B cell (primary cell): Measurements from ENCODE around the gene SRD5A1. TPM values are rescaled to one million over a fixed set of nuclear protein-coding genes. Genes with fewer than 3 reads are reported as not detected.
A peak's percentile ranks its signal among the peaks of the same experiment; 100 is the strongest.

Experiments used
- ATAC-seq: fragments of 200-7000 bp; cut with Tn5 transposase; one replicate; pipeline ENCODE4 v1.10.0; 2021; ENCODE audit warnings: low read depth, mild to moderate bottlenecking, moderate number of reproducible peaks, moderate library complexity
- CTCF ChIA-PET: fragments of 350-600 bp; sonication (Branson Sonifier 250); formaldehyde crosslinking; loops from one replicate; lab custom pipeline; 2021; ENCODE audit warnings: antibody characterized with exemption, inconsistent platforms; lab: Charles Lee
- POLR2A ChIA-PET: fragments of 350-600 bp; sonication (Branson Sonifier 250); formaldehyde crosslinking; loops from one replicate; lab custom pipeline; 2021; ENCODE audit warnings: antibody characterized with exemption; lab: Charles Lee
- DNase-seq: peaks from one replicate; pipeline ENCODE4 v3.0.0; 2013
- H2AFZ ChIP-seq: 2 replicates; pipeline ENCODE4 v1.6.1; 2012; ENCODE audit warnings: mild to moderate bottlenecking, low read depth, low read length; ENCODE audit not compliant: insufficient read depth, poor library complexity, severe bottlenecking
- H3K27ac ChIP-seq, 2 donors: 1 replicate in 1 of 2; 2 replicates in 1 of 2; pipeline ENCODE4 v1.5.1; 2012 to 2013; ENCODE audit warnings: low read length in 2 of 2, mild to moderate bottlenecking in 2 of 2, moderate library complexity in 1 of 2
- H3K27me3 ChIP-seq, 4 experiments: fragments of 200-600 bp in 1 of 4; sonication (generic) in 1 of 4; replicated peaks in 1 of 4; 1 replicate in 2 of 4; 2 replicates in 2 of 4; pipeline versions ENCODE4 v1.6.1 to v1.7.0; 2013 to 2016; ENCODE audit warnings: low read length in 3 of 4, mild to moderate bottlenecking in 2 of 4, mixed read lengths in 1 of 4, moderate library complexity in 1 of 4; ENCODE audit not compliant: insufficient read depth in 4 of 4, control insufficient read depth in 3 of 4; ENCODE audit errors: control extremely low read depth in 1 of 4
- H3K36me3 ChIP-seq, 2 experiments: replicated peaks in 1 of 2; 1 replicate in 1 of 2; 2 replicates in 1 of 2; pipeline versions ENCODE4 v1.6.1 to v1.7.1; 2013; ENCODE audit warnings: low read length in 1 of 2; ENCODE audit not compliant: insufficient read depth in 2 of 2, control insufficient read depth in 1 of 2; ENCODE audit errors: control extremely low read depth in 1 of 2, extremely low read depth in 1 of 2
- H3K4me1 ChIP-seq, 2 donors: fragments of 200-600 bp in 1 of 2; sonication (generic) in 1 of 2; 1 replicate in 1 of 2; 2 replicates in 1 of 2; pipeline versions ENCODE4 v1.5.1 to v1.6.1; 2013 to 2017; ENCODE audit warnings: low read length in 2 of 2; ENCODE audit not compliant: control insufficient read depth in 2 of 2, insufficient read depth in 2 of 2
- H3K4me2 ChIP-seq: replicated peaks from 2 replicates; pipeline ENCODE3; 2012; ENCODE audit warnings: mild to moderate bottlenecking, low read depth, low read length; ENCODE audit not compliant: poor library complexity, severe bottlenecking
- H3K4me3 ChIP-seq, 5 experiments: fragments of 200-600 bp in 1 of 5; sonication (generic) in 1 of 5; 1 replicate in 3 of 5; 2 replicates in 2 of 5; pipeline versions ENCODE4 v1.5.1 to v1.7.0; 2011 to 2016; ENCODE audit warnings: low read length in 4 of 5, mild to moderate bottlenecking in 4 of 5, low read depth in 2 of 5, control low read depth in 1 of 5, moderate library complexity in 1 of 5; ENCODE audit not compliant: insufficient read depth in 1 of 5; ENCODE audit errors: control extremely low read depth in 1 of 5, extremely low read depth in 1 of 5
- H3K79me2 ChIP-seq: fragments of 200-600 bp; sonication (generic); one replicate; pipeline ENCODE4 v1.6.0; 2016; ENCODE audit warnings: low read length; ENCODE audit not compliant: control insufficient read depth, insufficient read depth
- H3K9ac ChIP-seq: fragments of 200-600 bp; sonication (generic); 2 replicates; pipeline ENCODE4 v1.6.1; 2017; ENCODE audit warnings: mild to moderate bottlenecking, low read length, moderate library complexity
- H3K9me3 ChIP-seq, 3 donors: one replicate each; pipeline versions ENCODE4 v1.6.1 to v1.7.1; 2013; ENCODE audit warnings: low read length in 2 of 3; ENCODE audit not compliant: control insufficient read depth in 2 of 3, insufficient read depth in 1 of 3; ENCODE audit errors: control extremely low read depth in 1 of 3
- H4K20me1 ChIP-seq: 2 replicates; pipeline ENCODE4 v1.6.0; 2012; ENCODE audit warnings: mild to moderate bottlenecking, low read length; ENCODE audit not compliant: insufficient read depth, control insufficient read depth, poor library complexity, severe bottlenecking
- H3K27ac Mint-ChIP-seq: one replicate; pipeline ENCODE4 v1.8.0; 2021; ENCODE audit warnings: mixed read lengths
- H3K27me3 Mint-ChIP-seq: one replicate; pipeline ENCODE4 v1.8.0; 2021; ENCODE audit warnings: mixed read lengths
- H3K4me1 Mint-ChIP-seq: one replicate; pipeline ENCODE4 v1.8.0; 2021; ENCODE audit warnings: mixed read lengths
- H3K4me3 Mint-ChIP-seq: one replicate; pipeline ENCODE4 v1.8.0; 2021; ENCODE audit warnings: mixed read lengths
- H3K9me3 Mint-ChIP-seq: one replicate; pipeline ENCODE4 v1.8.0; 2022; ENCODE audit warnings: mixed read lengths; ENCODE audit not compliant: insufficient read depth
- CTCF ChIP-seq: fragments of 200-600 bp; IDR thresholded peaks from one replicate; pipeline ENCODE4 v1.8.0; 2022; ENCODE audit warnings: antibody characterized with exemption, mild to moderate bottlenecking
- EZH2 ChIP-seq: IDR thresholded peaks from 2 replicates; pipeline ENCODE4 v1.6.1; 2012; ENCODE audit warnings: borderline replicate concordance, low read depth, mild to moderate bottlenecking, moderate library complexity, low read length; ENCODE audit not compliant: insufficient read depth, poor library complexity, severe bottlenecking
- WGBS: methylation state at CpG from one replicate; pipeline ENCODE4 v1.1.5; 2013; ENCODE audit warnings: missing lambda C conversion rate; ENCODE audit not compliant: insufficient coverage; 5-methylcytosine and 5-hydroxymethylcytosine counted together
- intact Hi-C: fragments of 100-400 bp; cut with micrococcal nuclease; formaldehyde crosslinking; loops from one replicate; pipeline ENCODE4 v1.10.0; 2022
- polyA minus RNA-seq: library from RNA; depleted of rRNA, polyadenylated mRNA; stranded (reverse); fragments of >200 nt; gene quantifications from 2 replicates; pipeline ENCODE4 v1.2.3, GENCODE V29; 2012
- polyA plus RNA-seq: library from polyadenylated mRNA; depleted of rRNA; stranded (reverse); fragments of >200 nt; gene quantifications from 2 replicates; pipeline ENCODE4 v1.2.3, GENCODE V29; 2012
- total RNA-seq, 2 donors: library from RNA; stranded (reverse); fragments of 120-200 nt in 1 of 2; gene quantifications; 1 replicate in 1 of 2; 2 replicates in 1 of 2; pipeline versions ENCODE4 v1.2.3 to v1.2.4, GENCODE V29; 2013 to 2022

The SRD5A1 gene
- total RNA-seq (20.8 and 29.2 TPM in 2 replicates), polyA plus RNA-seq (14.3 and 17.2 TPM in 2 replicates), polyA minus RNA-seq (19.4 and 34.0 TPM in 2 replicates)
- 9.0 TPM for total RNA-seq (2013)

- Histone ChIP-seq H3K9ac (peak within 1 kb of the TSS; percentile 85), H4K20me1 (peaks cover 41% of the 10 kb centered on the region), H2AFZ (peak within 1 kb of the TSS; percentile 97), H3K4me1 (peaks cover 16 to 28% of the 10 kb centered on the region in 2 donors), H3K4me2 (peak within 1 kb of the TSS; percentile 99), H3K36me3 (peaks cover 1 to 27% of the 10 kb centered on the region in 2 experiments), H3K4me3 (peak within 1 kb of the TSS; percentile 74 to 91 (median 84)), H3K27ac (peak within 1 kb of the TSS; percentile 98 to 99), H3K9me3 (no peaks in the 10 kb centered on the region), H3K79me2 (peaks cover 91% of the 10 kb centered on the region), H3K27me3 (no peaks in the 10 kb centered on the region)
- Mint-ChIP-seq H3K27me3 (no peaks in the 10 kb centered on the region), H3K4me3 (peak within 1 kb of the TSS; percentile 95), H3K27ac (peak within 1 kb of the TSS; percentile 99), H3K9me3 (no peaks in the 10 kb centered on the region), H3K4me1 (peaks cover 38% of the 10 kb centered on the region)
- TF ChIP-seq EZH2 (no peak), CTCF (no peak)
- POLR2A ChIA-PET: interaction anchor here (0.8 to 1.9 kb wide), 7 partner anchors 28 to 1211 kb away, joined by 3 to 12 read pairs (median 4); partner anchors contain the start of genes ICE1, MED10 and TENT4A
- DNase-seq: peak; percentile 97
- CTCF ChIA-PET: interaction anchor here (0.6 to 1.9 kb wide), 10 partner anchors 22 to 1211 kb away, joined by 3 to 19 read pairs (median 4); partner anchors contain the start of gene ICE1
- intact Hi-C loops: loop anchor here (1.0 to 5.0 kb wide), 6 partner anchors 27 to 1236 kb away; partner anchors contain the start of genes FASTKD3, MTRR and TENT4A
- ATAC-seq: peak; percentile 89
- under 1% methylated on average over 66 of the region's 66 CpGs for WGBS
These were observed at the start of gene SRD5A1, which contains the start of gene NSUN2 for GRCh38 chr5:6632888-6633468. SRD5A1 (plus strand) TSS chr5:6633440; CDS start chr5:6633577, 137 bp downstream. NSUN2 (minus strand) TSS chr5:6633044; CDS start chr5:6632979, 65 bp downstream.
